ENCODE measurements around the gene ARL11.

ARL11 gene

DNA sequence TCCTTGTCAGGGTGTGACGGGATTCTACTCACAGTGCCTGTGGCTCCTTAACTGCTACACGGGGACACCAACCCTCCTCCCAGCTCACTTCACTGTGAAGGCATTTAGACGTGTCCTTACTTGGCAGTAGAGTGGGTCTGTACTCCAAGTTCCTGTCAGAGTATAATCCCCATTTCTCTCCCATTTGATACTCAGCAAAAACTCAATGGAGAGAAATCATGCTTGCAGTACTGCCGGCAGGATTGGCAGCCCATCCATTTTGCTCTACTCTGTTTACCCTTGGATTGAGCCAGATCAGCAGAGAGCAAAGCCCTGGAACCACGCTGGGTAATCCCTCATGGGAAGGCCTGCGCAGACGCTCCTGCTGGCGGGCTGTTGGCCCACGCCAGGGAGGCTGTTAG, 28.9 kb downstream of the ARL11 start:
- H4K20me1 ChIP-seq (ENCODE audit: insufficient read depth, low read length), result no peaks in the 10 kb centered on the region
- H3K79me2 ChIP-seq (ENCODE audit: low read length), result no peaks in the 10 kb centered on the region
- no peaks in the 10 kb centered on the region for H3K9me3 ChIP-seq (replicated peaks; ENCODE audit: insufficient read depth, low read length)
- H3K9me2 ChIP-seq (replicated peaks; ENCODE audit: insufficient read depth, low read length), result no peaks in the 10 kb centered on the region
- H2AFZ ChIP-seq (ENCODE audit: low read length), result no peak overlapping the region
- no peak for TF ChIP-seq EZH2phosphoT487 (IDR thresholded peaks at IDR 0.05; ENCODE audit: low read length)
- TF ChIP-seq, protein P1, sequence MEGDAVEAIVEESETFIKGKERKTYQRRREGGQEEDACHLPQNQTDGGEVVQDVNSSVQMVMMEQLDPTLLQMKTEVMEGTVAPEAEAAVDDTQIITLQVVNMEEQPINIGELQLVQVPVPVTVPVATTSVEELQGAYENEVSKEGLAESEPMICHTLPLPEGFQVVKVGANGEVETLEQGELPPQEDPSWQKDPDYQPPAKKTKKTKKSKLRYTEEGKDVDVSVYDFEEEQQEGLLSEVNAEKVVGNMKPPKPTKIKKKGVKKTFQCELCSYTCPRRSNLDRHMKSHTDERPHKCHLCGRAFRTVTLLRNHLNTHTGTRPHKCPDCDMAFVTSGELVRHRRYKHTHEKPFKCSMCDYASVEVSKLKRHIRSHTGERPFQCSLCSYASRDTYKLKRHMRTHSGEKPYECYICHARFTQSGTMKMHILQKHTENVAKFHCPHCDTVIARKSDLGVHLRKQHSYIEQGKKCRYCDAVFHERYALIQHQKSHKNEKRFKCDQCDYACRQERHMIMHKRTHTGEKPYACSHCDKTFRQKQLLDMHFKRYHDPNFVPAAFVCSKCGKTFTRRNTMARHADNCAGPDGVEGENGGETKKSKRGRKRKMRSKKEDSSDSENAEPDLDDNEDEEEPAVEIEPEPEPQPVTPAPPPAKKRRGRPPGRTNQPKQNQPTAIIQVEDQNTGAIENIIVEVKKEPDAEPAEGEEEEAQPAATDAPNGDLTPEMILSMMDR (IDR thresholded peaks at IDR 0.05; ENCODE audit: low read length), result no peak
- no peak for TF ChIP-seq EZH2 (optimal IDR thresholded peaks at IDR 0.05; ENCODE audit: low read depth, low read length)
- no peak overlapping the region for H3K9ac ChIP-seq (ENCODE audit: low read length)
- H3F3A ChIP-seq (ENCODE audit: insufficient read depth, low read length), result no peaks in the 10 kb centered on the region
- H3K4me2 ChIP-seq (ENCODE audit: low read depth, low read length), result no peak overlapping the region
- H3K36me3 ChIP-seq (replicated peaks; ENCODE audit: insufficient read depth, low read length), result no peaks in the 10 kb centered on the region
- H3K4me1 ChIP-seq (ENCODE audit: low read length), result no peaks in the 10 kb centered on the region
- H3K27me3 ChIP-seq (replicated peaks; ENCODE audit: insufficient read depth, low read length), result no peaks in the 10 kb centered on the region
- no peak overlapping the region for H3K27ac ChIP-seq (ENCODE audit: low read length)
- no peak overlapping the region for H3K4me3 ChIP-seq (ENCODE audit: low read length)
- DNase-seq, result no peak

DNA sequence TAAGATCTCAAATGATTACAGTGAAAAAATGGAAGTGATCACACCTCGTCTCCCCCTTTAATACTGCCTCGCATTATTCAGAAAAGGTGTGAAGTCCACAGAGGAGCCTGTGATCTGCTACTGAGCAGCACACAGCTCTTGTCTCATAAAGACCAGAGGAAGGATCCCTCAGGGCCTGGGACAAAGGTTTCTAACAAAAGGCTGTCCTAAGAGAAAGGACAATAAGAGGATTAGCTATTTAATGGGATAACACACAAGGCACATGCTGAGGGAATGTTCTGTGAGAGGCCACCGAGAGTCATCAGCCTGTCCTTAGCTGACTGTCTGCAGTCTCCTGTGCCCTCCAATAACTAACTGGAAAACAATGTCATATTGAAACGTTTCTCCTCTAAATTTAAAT, 36.3 kb downstream of the ARL11 start:
- H3K9me3 ChIP-seq (replicated peaks; ENCODE audit: insufficient read depth, low read length), result no peaks in the 10 kb centered on the region
- H3K9ac ChIP-seq (ENCODE audit: low read length), result no peak overlapping the region
- H3K4me3 ChIP-seq (ENCODE audit: low read length), result no peak overlapping the region
- H3K79me2 ChIP-seq (ENCODE audit: low read length), result no peaks in the 10 kb centered on the region
- TF ChIP-seq EZH2phosphoT487 (IDR thresholded peaks at IDR 0.05; ENCODE audit: low read length) (no peak), EZH2 (optimal IDR thresholded peaks at IDR 0.05; ENCODE audit: low read depth, low read length) (no peak)
- TF ChIP-seq, protein P1 (IDR thresholded peaks at IDR 0.05; ENCODE audit: low read length), result no peak
- no peak overlapping the region for H3K4me2 ChIP-seq (ENCODE audit: low read depth, low read length)
- no peaks in the 10 kb centered on the region for H3K9me2 ChIP-seq (replicated peaks; ENCODE audit: insufficient read depth, low read length)
- H4K20me1 ChIP-seq (ENCODE audit: insufficient read depth, low read length), result no peaks in the 10 kb centered on the region
- no peak for DNase-seq
- H3F3A ChIP-seq (ENCODE audit: insufficient read depth, low read length), result no peaks in the 10 kb centered on the region
- H3K36me3 ChIP-seq (replicated peaks; ENCODE audit: insufficient read depth, low read length), result no peaks in the 10 kb centered on the region
- no peak overlapping the region for H3K27ac ChIP-seq (ENCODE audit: low read length)
- no peak overlapping the region for H2AFZ ChIP-seq (ENCODE audit: low read length)
- no peaks in the 10 kb centered on the region for H3K4me1 ChIP-seq (ENCODE audit: low read length)
- no peaks in the 10 kb centered on the region for H3K27me3 ChIP-seq (replicated peaks; ENCODE audit: insufficient read depth, low read length)

DNA sequence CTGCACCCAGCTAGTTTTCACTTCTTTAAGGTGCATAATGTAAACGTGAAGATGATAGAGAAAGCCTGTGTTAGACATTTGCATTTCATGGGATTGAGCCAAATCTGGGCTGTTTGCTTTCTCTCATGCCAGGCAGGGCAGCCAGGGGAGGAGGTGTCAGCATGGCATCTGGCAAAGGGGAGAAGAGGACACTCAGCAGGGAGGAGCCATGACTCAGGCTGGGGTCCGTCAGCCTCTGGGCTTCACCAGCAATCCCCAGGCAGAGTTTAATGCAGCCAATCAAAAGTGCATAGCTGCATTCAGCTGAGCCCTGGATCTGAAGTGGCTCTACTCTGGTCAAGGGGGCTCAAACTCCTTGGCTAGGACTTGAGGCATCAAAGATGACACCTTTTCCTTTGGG, 39.5 kb downstream of the ARL11 start:
- no peak overlapping the region for H3K4me3 ChIP-seq (ENCODE audit: low read length)
- no peaks in the 10 kb centered on the region for H3K36me3 ChIP-seq (replicated peaks; ENCODE audit: insufficient read depth, low read length)
- no peak for DNase-seq
- H3K9me2 ChIP-seq (replicated peaks; ENCODE audit: insufficient read depth, low read length), result no peaks in the 10 kb centered on the region
- H3K4me1 ChIP-seq (ENCODE audit: low read length), result no peaks in the 10 kb centered on the region
- no peaks in the 10 kb centered on the region for H3K27me3 ChIP-seq (replicated peaks; ENCODE audit: insufficient read depth, low read length)
- H3K9me3 ChIP-seq (replicated peaks; ENCODE audit: insufficient read depth, low read length), result no peaks in the 10 kb centered on the region
- H3F3A ChIP-seq (ENCODE audit: insufficient read depth, low read length), result no peaks in the 10 kb centered on the region
- H4K20me1 ChIP-seq (ENCODE audit: insufficient read depth, low read length), result no peaks in the 10 kb centered on the region
- no peak overlapping the region for H3K27ac ChIP-seq (ENCODE audit: low read length)
- no peak overlapping the region for H2AFZ ChIP-seq (ENCODE audit: low read length)
- no peak overlapping the region for H3K9ac ChIP-seq (ENCODE audit: low read length)
- H3K4me2 ChIP-seq (ENCODE audit: low read depth, low read length), result no peak overlapping the region
- TF ChIP-seq EZH2 (optimal IDR thresholded peaks at IDR 0.05; ENCODE audit: low read depth, low read length) (no peak), EZH2phosphoT487 (IDR thresholded peaks at IDR 0.05; ENCODE audit: low read length) (no peak)
- TF ChIP-seq, protein P1 (IDR thresholded peaks at IDR 0.05; ENCODE audit: low read length), result no peak
- H3K79me2 ChIP-seq (ENCODE audit: low read length), result no peaks in the 10 kb centered on the region

All from MM.1S (cell line).